HepG2 (cell line): Measurements from ENCODE around the gene SUPT6H. TPM values are rescaled to one million over a fixed set of nuclear protein-coding genes. Genes with fewer than 3 reads are reported as not detected.

Source experiments
- ATAD3A ChIP-seq: sonication (generic); formaldehyde crosslinking; IDR thresholded peaks from 2 replicates; pipeline ENCODE4 v1.4.0; 2020; ENCODE audit warnings: missing genetic modification reagents
- BRD4 ChIP-seq: sonication (generic); formaldehyde crosslinking; IDR thresholded peaks from 2 replicates; pipeline ENCODE4 v1.4.0; 2020; ENCODE audit warnings: missing genetic modification reagents
- HMGA1 ChIP-seq: sonication (generic); formaldehyde crosslinking; conservative IDR thresholded peaks from 2 replicates; pipeline ENCODE4 v1.4.0; 2020; ENCODE audit warnings: missing genetic modification reagents
- HNF1A ChIP-seq, 2 experiments: sonication (generic) in 1 of 2; formaldehyde crosslinking in 1 of 2; IDR thresholded peaks; 2 replicates each; pipeline versions ENCODE4 v1.4.0 to v1.6.1; 2016 to 2020; ENCODE audit warnings: borderline replicate concordance in 1 of 2, low read depth in 1 of 2, mild to moderate bottlenecking in 1 of 2, missing genetic modification reagents in 1 of 2
- KLF9 ChIP-seq: IDR thresholded peaks from 2 replicates; pipeline ENCODE4 v1.6.1; 2016; ENCODE audit warnings: low read depth
- RNF219 ChIP-seq: sonication (generic); formaldehyde crosslinking; IDR thresholded peaks from 2 replicates; pipeline ENCODE4 v1.5.0; 2020; ENCODE audit warnings: mild to moderate bottlenecking, missing genetic modification reagents
- ZBTB1 ChIP-seq: sonication (generic); formaldehyde crosslinking; IDR thresholded peaks from 2 replicates; pipeline ENCODE4 v1.4.0; 2020; ENCODE audit warnings: missing genetic modification reagents, borderline replicate concordance
- ZBTB38 ChIP-seq: sonication (generic); formaldehyde crosslinking; IDR thresholded peaks from 2 replicates; pipeline ENCODE4 v1.5.1; 2020; ENCODE audit warnings: mild to moderate bottlenecking, missing genetic modification reagents
- ZHX2 ChIP-seq, 2 experiments: sonication (generic) in 1 of 2; formaldehyde crosslinking in 1 of 2; IDR thresholded peaks; 2 replicates each; pipeline versions ENCODE4 v1.6.1 to v1.9.0; 2014 to 2022; ENCODE audit warnings: antibody characterized with exemption in 1 of 2, borderline replicate concordance in 1 of 2, inconsistent platforms in 1 of 2, low read depth in 1 of 2, missing genetic modification reagents in 1 of 2
- ZNF296 ChIP-seq: sonication (generic); formaldehyde crosslinking; conservative IDR thresholded peaks from 2 replicates; pipeline ENCODE4 v1.5.0; 2020; ENCODE audit warnings: mild to moderate bottlenecking, missing genetic modification reagents
- ZNF3 ChIP-seq: IDR thresholded peaks from 2 replicates; pipeline ENCODE4 v1.7.0; 2017; ENCODE audit warnings: inconsistent platforms
- ZNF350 ChIP-seq: sonication (generic); formaldehyde crosslinking; IDR thresholded peaks from 2 replicates; pipeline ENCODE4 v1.4.0; 2020; ENCODE audit warnings: mild to moderate bottlenecking, low read depth, missing genetic modification reagents, borderline replicate concordance
- ZNF550 ChIP-seq: sonication (generic); formaldehyde crosslinking; IDR thresholded peaks from 2 replicates; pipeline ENCODE4 v1.4.0; 2020; ENCODE audit warnings: mild to moderate bottlenecking, missing genetic modification reagents, borderline replicate concordance
- ZNF558 ChIP-seq: sonication (generic); formaldehyde crosslinking; IDR thresholded peaks from 2 replicates; pipeline ENCODE4 v1.9.0; 2022; ENCODE audit warnings: mild to moderate bottlenecking, missing genetic modification reagents, borderline replicate concordance
- ZNF672 ChIP-seq: sonication (generic); formaldehyde crosslinking; IDR thresholded peaks from 2 replicates; pipeline ENCODE4 v1.8.1; 2022; ENCODE audit warnings: missing genetic modification reagents
- ZSCAN12 ChIP-seq: sonication (generic); formaldehyde crosslinking; IDR thresholded peaks from 2 replicates; pipeline ENCODE4 v1.9.0; 2021; ENCODE audit warnings: mild to moderate bottlenecking, missing genetic modification reagents
- polyA plus RNA-seq, 8 experiments: library from polyadenylated mRNA; depleted of rRNA in 3 of 8; stranded (reverse) in 7 of 8; unstranded in 1 of 8; fragments of >200 nt; fragmentation: Illumina TruSeq in 4 of 8; extraction: Trizol in 4 of 8; gene quantifications; 2 replicates each; pipeline versions ENCODE4 v1.2.1 to v1.2.3, GENCODE V29; 2011 to 2016; ENCODE audit warnings: low read depth in 4 of 8, missing spikeins in 1 of 8, mixed read lengths in 1 of 8; ENCODE audit not compliant: insufficient read depth in 1 of 8
- total RNA-seq, 5 experiments: library from RNA; depleted of rRNA; stranded (reverse); fragments of >200 nt; fragmentation: Illumina TruSeq; extraction: Trizol; gene quantifications; 2 replicates each; pipeline ENCODE4 v1.2.3, GENCODE V29; 2016; ENCODE audit warnings: low read depth in 1 of 5

Gene SUPT6H
- total and polyA plus RNA-seq, 2 of the 13 experiments (the other 11 are each of a cell fraction or from before 2014, with no cell fraction given) = 32.7 to 39.9 TPM

- peak; percentile 62; the same call in 1 of the 2 replicates for TF ChIP-seq ZBTB38
- no peak for TF ChIP-seq ZNF672
- TF ChIP-seq ATAD3A (CRISPR knock-in tag) = no peak
- TF ChIP-seq ZNF550 (CRISPR knock-in tag) = no peak
- no peak for TF ChIP-seq ZSCAN12
- TF ChIP-seq ZHX2 (IDR thresholded peaks at IDR 0.05; ENCODE audit: low read depth) = no peak
- peak; percentile 5; the same call in 1 of the 2 replicates for TF ChIP-seq ZHX2 (CRISPR knock-in tag; IDR thresholded peaks at IDR 0.05; ENCODE audit: borderline replicate concordance)
- TF ChIP-seq KLF9 = no peak
- no peak for TF ChIP-seq ZBTB1 (CRISPR knock-in tag)
- TF ChIP-seq BRD4 (CRISPR knock-in tag) = no peak
- no peak for TF ChIP-seq HMGA1
- no peak for TF ChIP-seq RNF219 (CRISPR knock-in tag)
- no peak for TF ChIP-seq HNF1A (IDR thresholded peaks at IDR 0.05; ENCODE audit: low read depth)
- TF ChIP-seq HNF1A (CRISPR knock-in tag; IDR thresholded peaks at IDR 0.05; ENCODE audit: borderline replicate concordance) = 0 out of 2 replicates have a peak, but pooled peaks have one; percentile 64
- no peak for TF ChIP-seq ZNF3 (CRISPR knock-in tag)
- peak; percentile 74 for TF ChIP-seq ZNF350 (CRISPR knock-in tag)
- no peak for TF ChIP-seq ZNF558 (CRISPR knock-in tag)
- TF ChIP-seq ZNF296 (CRISPR knock-in tag) = no peak
These were observed 17.0 kb upstream of the SUPT6H start, which contains the start of gene BLTP2 (continued) for GRCh38 chr17:28644787-28645575.
